Measurements from ENCODE around the gene TRDMT1.

The TRDMT1 gene

DNA sequence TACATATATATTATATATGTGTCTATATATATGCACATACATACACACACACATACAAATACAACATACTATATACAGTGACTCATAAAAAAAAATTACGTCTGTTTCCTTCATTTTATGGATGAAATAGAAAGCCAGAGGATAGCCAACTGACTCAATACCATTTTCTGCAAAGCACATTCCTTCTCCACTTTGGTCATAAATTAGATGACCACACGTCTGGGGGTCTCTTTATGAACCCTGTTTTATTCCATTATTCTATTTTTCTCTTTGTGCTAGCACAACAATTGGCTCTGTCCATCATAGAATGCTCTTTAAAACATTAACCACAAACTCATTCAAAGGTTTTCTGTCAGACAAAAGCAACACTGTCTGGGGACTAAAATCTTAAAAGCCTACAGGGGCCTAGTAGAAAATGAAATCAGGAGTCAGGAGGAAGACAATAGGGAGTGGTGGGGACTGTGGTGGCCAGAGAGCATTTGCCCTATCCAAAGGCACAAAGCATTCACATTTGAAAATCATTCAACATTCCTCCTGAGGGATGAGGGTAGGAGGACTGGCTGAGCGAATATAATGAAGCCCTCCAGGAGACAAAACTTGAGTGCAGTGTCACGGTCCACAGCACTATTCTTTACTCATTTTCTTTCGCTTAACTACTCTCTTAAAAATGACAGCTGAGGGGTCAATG is 76.1 kb downstream of the TRDMT1 start:
- Histone ChIP-seq H3K27ac (no peak overlapping the region), H3K27me3 (replicated peaks) (no peaks in the 10 kb centered on the region), H3K4me3 (ENCODE audit: low read depth, low read length) (no peak overlapping the region), H3K36me3 (replicated peaks) (no peaks in the 10 kb centered on the region)
- TF ChIP-seq, protein P1, sequence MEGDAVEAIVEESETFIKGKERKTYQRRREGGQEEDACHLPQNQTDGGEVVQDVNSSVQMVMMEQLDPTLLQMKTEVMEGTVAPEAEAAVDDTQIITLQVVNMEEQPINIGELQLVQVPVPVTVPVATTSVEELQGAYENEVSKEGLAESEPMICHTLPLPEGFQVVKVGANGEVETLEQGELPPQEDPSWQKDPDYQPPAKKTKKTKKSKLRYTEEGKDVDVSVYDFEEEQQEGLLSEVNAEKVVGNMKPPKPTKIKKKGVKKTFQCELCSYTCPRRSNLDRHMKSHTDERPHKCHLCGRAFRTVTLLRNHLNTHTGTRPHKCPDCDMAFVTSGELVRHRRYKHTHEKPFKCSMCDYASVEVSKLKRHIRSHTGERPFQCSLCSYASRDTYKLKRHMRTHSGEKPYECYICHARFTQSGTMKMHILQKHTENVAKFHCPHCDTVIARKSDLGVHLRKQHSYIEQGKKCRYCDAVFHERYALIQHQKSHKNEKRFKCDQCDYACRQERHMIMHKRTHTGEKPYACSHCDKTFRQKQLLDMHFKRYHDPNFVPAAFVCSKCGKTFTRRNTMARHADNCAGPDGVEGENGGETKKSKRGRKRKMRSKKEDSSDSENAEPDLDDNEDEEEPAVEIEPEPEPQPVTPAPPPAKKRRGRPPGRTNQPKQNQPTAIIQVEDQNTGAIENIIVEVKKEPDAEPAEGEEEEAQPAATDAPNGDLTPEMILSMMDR (IDR thresholded peaks at IDR 0.05; ENCODE audit: low read depth, low read length, missing control alignments): no peak
- no peak for DNase-seq
- in situ Hi-C loops (cut with HindIII; ENCODE audit: low pct_ligation_motif_present, low sequenced_read_pairs): no loop called here

GRCh38 chr10:17123961-17124360 is 77.5 kb downstream of the TRDMT1 start:
- no peaks in the 10 kb centered on the region for H3K27me3 ChIP-seq (replicated peaks)
- no peaks in the 10 kb centered on the region for H3K36me3 ChIP-seq (replicated peaks)
- H3K27ac ChIP-seq: peak overlapping the region; percentile 90
- no peak for DNase-seq
- TF ChIP-seq, protein P1 (IDR thresholded peaks at IDR 0.05; ENCODE audit: low read depth, low read length, missing control alignments): no peak
- no peak overlapping the region for H3K4me3 ChIP-seq (ENCODE audit: low read depth, low read length)
- in situ Hi-C loops (cut with HindIII; ENCODE audit: low pct_ligation_motif_present, low sequenced_read_pairs): no loop called here

DNA sequence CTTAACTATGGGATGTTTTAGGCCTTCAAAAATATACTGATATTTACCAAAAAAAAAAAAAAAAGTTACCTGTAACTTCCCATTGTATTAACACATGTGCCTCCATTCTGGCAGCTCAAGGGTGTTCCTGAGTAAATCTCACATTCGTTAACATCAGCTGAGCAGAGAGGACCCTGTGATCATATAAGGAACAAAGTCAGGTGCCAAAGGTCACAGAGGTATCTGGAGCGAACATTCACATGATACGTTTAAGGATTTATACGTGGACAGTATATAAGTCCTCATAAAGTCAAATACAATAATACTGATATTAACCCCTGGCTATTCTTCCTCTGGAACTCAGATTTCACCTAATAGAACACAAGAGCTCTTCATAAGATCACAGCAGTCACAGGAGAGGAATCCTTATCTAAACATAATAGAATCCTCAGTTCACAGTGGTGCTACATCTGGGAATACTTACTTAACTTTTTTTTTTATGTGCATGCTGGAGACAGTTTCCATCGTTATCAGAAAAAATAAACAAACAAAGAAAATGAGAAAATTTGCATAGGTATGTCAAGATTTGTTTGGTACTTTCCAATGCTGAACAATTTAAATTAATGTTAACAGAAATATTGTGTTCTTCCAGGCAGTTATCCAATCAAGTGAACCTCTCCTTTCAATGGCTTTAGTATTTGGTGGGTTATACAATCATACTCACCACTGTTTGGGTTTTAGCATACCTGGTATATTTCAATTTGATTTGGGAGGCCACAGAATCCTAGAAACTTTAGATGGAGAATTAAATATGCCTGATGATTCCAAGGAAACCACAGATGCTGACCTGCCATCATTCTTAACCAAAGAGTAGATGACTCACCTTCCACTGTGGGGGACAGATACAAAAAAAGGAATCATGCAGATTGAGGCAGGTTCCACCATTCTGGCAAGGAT is 78.5 kb downstream of the TRDMT1 start:
- H3K4me3 ChIP-seq (ENCODE audit: low read depth, low read length): no peak overlapping the region
- in situ Hi-C loops (cut with HindIII; ENCODE audit: low pct_ligation_motif_present, low sequenced_read_pairs): no loop called here
- peak; percentile 73 for DNase-seq
- TF ChIP-seq, protein P1 (IDR thresholded peaks at IDR 0.05; ENCODE audit: low read depth, low read length, missing control alignments): no peak
- no peaks in the 10 kb centered on the region for H3K36me3 ChIP-seq (replicated peaks)
- no peaks in the 10 kb centered on the region for H3K27me3 ChIP-seq (replicated peaks)
- peak overlapping the region; percentile 90 for H3K27ac ChIP-seq

- H3K36me3 ChIP-seq (replicated peaks): no peaks in the 10 kb centered on the region
- in situ Hi-C loops (cut with HindIII; ENCODE audit: low pct_ligation_motif_present, low sequenced_read_pairs): no loop called here
- no peak for DNase-seq
- TF ChIP-seq, protein P1 (IDR thresholded peaks at IDR 0.05; ENCODE audit: low read depth, low read length, missing control alignments): no peak
- H3K4me3 ChIP-seq (ENCODE audit: low read depth, low read length): no peak overlapping the region
- H3K27me3 ChIP-seq (replicated peaks): no peaks in the 10 kb centered on the region
- no peak overlapping the region for H3K27ac ChIP-seq
These were observed 79.4 kb downstream of the TRDMT1 start for GRCh38 chr10:17122052-17122451.

DNA sequence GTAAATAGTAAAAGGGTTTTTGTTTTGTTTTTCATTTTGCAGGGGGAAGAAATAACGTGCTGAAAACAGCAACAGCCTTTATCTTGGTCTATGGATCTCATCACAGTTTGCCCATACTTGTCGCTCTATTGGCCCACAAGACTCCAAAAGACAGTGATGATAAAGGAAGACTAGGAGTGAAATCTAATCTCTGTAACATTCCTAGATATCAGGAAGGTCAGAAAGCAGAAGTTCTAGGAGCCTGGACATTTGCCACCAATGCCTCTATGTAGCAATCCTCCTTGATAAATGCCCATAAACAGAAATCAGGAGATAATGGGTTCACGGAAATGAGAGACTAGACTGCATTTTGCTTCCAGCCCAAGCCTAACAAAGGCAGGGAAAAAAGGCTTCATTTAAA is 80.8 kb downstream of the TRDMT1 start:
- DNase-seq: no peak
- no peaks in the 10 kb centered on the region for H3K27me3 ChIP-seq (replicated peaks)
- TF ChIP-seq, protein P1 (IDR thresholded peaks at IDR 0.05; ENCODE audit: low read depth, low read length, missing control alignments): no peak
- no peak overlapping the region for H3K4me3 ChIP-seq (ENCODE audit: low read depth, low read length)
- no peaks in the 10 kb centered on the region for H3K36me3 ChIP-seq (replicated peaks)
- no peak overlapping the region for H3K27ac ChIP-seq
- in situ Hi-C loops (cut with HindIII; ENCODE audit: low pct_ligation_motif_present, low sequenced_read_pairs): no loop called here
